ENCODE data around the gene TMA16. TPM values are rescaled to one million over a fixed set of nuclear protein-coding genes. Genes with fewer than 3 reads are reported as not detected.

Gene TMA16
- total RNA-seq, 1 donor from 2014 or later = 22.2 TPM

DNA sequence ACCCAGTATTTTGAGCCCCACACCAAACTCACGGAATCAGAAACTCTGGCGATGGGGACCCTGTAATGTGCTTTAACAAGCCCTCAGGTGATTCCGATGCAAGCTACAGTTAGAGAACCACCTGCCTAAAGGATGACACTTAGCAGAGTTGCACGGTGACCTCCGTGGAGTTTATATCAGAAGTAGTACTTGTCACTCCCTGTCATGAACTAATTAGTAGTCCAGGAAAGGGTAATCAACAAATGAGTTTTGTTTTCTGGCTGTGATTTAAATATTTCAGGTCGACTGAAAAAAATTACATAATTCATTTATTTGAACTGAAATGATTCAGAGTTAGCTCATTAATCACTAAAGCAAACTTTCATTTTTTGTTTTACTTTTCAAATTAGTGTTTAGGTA, 56.4 kb downstream of the TMA16 start:
- Mint-ChIP-seq H3K27me3 (ENCODE audit: low read depth) (peaks cover 14% of the 10 kb centered on the region), H3K9me3 (ENCODE audit: low read depth) (no peaks in the 10 kb centered on the region), H3K27ac (ENCODE audit: unreplicated experiment) (no peak overlapping the region), H3K36me3 (ENCODE audit: low read depth) (no peaks in the 10 kb centered on the region), H3K4me3 (ENCODE audit: unreplicated experiment) (no peak overlapping the region), H3K4me1 (ENCODE audit: low read depth) (peaks cover 13% of the 10 kb centered on the region)
- DNase-seq (ENCODE audit: low spot score) = no peak
- TF ChIP-seq, protein P1, sequence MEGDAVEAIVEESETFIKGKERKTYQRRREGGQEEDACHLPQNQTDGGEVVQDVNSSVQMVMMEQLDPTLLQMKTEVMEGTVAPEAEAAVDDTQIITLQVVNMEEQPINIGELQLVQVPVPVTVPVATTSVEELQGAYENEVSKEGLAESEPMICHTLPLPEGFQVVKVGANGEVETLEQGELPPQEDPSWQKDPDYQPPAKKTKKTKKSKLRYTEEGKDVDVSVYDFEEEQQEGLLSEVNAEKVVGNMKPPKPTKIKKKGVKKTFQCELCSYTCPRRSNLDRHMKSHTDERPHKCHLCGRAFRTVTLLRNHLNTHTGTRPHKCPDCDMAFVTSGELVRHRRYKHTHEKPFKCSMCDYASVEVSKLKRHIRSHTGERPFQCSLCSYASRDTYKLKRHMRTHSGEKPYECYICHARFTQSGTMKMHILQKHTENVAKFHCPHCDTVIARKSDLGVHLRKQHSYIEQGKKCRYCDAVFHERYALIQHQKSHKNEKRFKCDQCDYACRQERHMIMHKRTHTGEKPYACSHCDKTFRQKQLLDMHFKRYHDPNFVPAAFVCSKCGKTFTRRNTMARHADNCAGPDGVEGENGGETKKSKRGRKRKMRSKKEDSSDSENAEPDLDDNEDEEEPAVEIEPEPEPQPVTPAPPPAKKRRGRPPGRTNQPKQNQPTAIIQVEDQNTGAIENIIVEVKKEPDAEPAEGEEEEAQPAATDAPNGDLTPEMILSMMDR (IDR thresholded peaks at IDR 0.05) = no peak

DNA sequence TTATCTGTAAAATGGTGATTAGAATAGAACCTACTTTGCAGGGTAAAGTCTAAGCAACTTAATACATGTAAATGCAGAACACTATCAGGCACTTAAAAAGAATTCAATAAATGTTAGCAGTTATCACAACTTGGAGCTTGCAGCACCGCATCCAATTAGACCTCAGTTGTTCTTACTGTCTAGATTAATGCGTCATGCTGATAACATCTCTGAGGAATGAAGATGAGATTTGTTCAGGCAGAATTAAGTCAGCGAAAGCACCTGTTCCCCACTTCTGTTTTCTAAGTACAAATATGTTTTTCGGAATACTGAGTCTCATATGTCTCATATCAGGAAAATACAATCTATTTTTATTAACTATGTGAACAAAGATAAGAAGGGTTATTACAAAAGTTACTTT, 58.7 kb downstream of the TMA16 start:
- Mint-ChIP-seq H3K9me3 (ENCODE audit: low read depth) (no peaks in the 10 kb centered on the region), H3K4me1 (ENCODE audit: low read depth) (peaks cover 13% of the 10 kb centered on the region), H3K36me3 (ENCODE audit: low read depth) (no peaks in the 10 kb centered on the region), H3K4me3 (ENCODE audit: unreplicated experiment) (no peak overlapping the region), H3K27me3 (ENCODE audit: low read depth) (peaks cover 21% of the 10 kb centered on the region), H3K27ac (ENCODE audit: unreplicated experiment) (no peak overlapping the region)
- no peak for DNase-seq (ENCODE audit: low spot score)
- TF ChIP-seq, protein P1 (IDR thresholded peaks at IDR 0.05) = no peak

DNA sequence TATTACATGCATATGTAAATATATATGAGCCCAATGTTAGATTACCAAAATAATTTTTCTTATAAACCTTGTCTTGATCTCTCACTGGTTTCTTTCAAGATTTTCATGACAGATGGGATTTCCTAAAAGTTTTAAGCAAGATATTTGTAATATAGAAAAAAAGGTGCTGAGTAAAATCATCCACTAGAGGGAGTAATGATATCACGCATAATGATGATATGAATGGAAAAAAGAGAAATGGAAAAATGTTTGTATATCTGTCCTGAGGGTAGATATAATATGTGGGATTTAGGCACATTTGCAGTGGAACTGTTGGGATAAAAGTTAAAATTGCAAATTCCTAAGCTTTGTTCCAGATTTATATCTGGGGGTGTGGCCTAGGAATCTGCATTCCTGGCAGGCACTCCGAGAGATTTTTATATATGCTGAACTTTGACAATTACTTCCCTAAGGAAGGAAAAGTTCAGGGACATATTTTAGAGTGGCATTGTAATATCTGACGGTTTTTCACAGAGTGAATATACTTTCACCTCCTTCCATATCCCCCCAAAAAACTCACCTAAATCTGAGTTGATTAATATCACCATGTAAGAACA, 60.5 kb downstream of the TMA16 start:
- H3K9me3 Mint-ChIP-seq (ENCODE audit: low read depth) = no peaks in the 10 kb centered on the region
- peaks cover 6% of the 10 kb centered on the region for H3K4me1 Mint-ChIP-seq (ENCODE audit: low read depth)
- peaks cover 36% of the 10 kb centered on the region for H3K27me3 Mint-ChIP-seq (ENCODE audit: low read depth)
- no peak overlapping the region for H3K4me3 Mint-ChIP-seq (ENCODE audit: unreplicated experiment)
- DNase-seq (ENCODE audit: low spot score) = no peak
- H3K36me3 Mint-ChIP-seq (ENCODE audit: low read depth) = no peaks in the 10 kb centered on the region
- TF ChIP-seq, protein P1 (IDR thresholded peaks at IDR 0.05) = peak; percentile 92
- no peak overlapping the region for H3K27ac Mint-ChIP-seq (ENCODE audit: unreplicated experiment)

DNA sequence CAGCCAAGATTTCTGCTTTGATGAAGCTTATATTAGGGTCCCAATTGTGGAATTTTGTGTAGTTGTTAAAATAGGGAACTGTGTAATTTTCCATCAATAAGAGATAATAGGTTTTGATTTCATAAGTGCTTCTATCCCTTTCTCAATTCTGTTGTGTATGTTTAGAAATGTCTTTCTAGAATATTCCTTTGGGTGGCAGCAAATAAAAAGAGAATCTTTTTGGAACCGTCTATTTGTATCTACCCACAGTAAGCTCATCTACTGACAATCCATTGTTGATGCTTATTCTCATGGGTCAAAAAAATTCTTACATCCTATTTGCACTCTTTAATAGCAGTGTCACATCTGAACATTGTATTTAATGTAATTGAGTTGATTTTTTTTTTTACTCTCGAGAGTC, 61.7 kb downstream of the TMA16 start:
- Mint-ChIP-seq H3K27me3 (ENCODE audit: low read depth) (peaks cover 39% of the 10 kb centered on the region), H3K9me3 (ENCODE audit: low read depth) (no peaks in the 10 kb centered on the region), H3K4me3 (ENCODE audit: unreplicated experiment) (no peak overlapping the region), H3K4me1 (ENCODE audit: low read depth) (no peaks in the 10 kb centered on the region), H3K27ac (ENCODE audit: unreplicated experiment) (no peak overlapping the region), H3K36me3 (ENCODE audit: low read depth) (no peaks in the 10 kb centered on the region)
- no peak for DNase-seq (ENCODE audit: low spot score)
- TF ChIP-seq, protein P1 (IDR thresholded peaks at IDR 0.05) = peak; percentile 75

DNA sequence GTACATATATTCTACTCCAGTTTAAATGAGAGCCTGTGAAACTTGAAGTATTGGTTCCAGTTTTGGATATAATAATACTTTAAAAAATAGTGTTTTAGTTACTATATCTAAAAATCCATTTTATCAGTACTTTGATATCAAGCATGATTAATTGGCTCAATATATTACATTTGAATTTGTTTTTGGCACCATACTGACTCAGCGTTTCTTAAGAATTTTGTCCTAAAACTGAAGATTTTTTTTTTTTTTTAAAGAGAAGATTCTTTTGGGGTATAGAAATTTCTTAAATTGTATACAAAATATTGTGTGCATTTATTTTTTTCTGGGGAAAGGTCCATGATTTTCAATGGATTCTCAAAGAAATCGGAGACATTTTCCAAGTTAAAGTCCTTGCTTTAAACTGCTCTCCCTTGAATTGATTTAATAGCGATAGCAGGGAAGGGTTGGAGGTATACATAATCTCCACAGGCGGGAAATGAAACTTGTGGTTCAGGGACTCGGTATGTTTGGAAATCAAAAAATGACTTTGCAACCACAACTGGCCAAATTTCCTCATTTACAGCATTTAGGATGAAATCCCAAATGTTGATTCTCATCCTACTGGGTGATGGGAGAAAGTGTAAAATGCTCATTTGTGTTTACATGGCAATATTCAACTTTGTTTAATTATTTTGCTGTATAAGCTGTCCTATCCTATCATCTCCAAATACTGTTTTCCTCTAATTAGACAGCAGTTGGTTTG, 62.3 kb downstream of the TMA16 start:
- DNase-seq (ENCODE audit: low spot score) = no peak
- H3K27ac Mint-ChIP-seq (ENCODE audit: unreplicated experiment) = no peak overlapping the region
- no peaks in the 10 kb centered on the region for H3K9me3 Mint-ChIP-seq (ENCODE audit: low read depth)

More for the DNA sequence above, 62.3 kb downstream of the TMA16 start:
- no peak overlapping the region for H3K4me3 Mint-ChIP-seq (ENCODE audit: unreplicated experiment)
- H3K27me3 Mint-ChIP-seq (ENCODE audit: low read depth) = peaks cover 38% of the 10 kb centered on the region
- no peaks in the 10 kb centered on the region for H3K4me1 Mint-ChIP-seq (ENCODE audit: low read depth)
- H3K36me3 Mint-ChIP-seq (ENCODE audit: low read depth) = no peaks in the 10 kb centered on the region
- TF ChIP-seq, protein P1 (IDR thresholded peaks at IDR 0.05) = no peak

All from chondrocyte (in vitro differentiated cells).